GM21529 (cell line): Measurements from ENCODE around the gene CLSTN2.

Experiments used
- ATAC-seq: cut with Tn5 transposase; IDR thresholded peaks from one replicate; pipeline ENCODE4 v1.9.1; 2021; ENCODE audit not compliant: unreplicated experiment

CLSTN2 gene

DNA sequence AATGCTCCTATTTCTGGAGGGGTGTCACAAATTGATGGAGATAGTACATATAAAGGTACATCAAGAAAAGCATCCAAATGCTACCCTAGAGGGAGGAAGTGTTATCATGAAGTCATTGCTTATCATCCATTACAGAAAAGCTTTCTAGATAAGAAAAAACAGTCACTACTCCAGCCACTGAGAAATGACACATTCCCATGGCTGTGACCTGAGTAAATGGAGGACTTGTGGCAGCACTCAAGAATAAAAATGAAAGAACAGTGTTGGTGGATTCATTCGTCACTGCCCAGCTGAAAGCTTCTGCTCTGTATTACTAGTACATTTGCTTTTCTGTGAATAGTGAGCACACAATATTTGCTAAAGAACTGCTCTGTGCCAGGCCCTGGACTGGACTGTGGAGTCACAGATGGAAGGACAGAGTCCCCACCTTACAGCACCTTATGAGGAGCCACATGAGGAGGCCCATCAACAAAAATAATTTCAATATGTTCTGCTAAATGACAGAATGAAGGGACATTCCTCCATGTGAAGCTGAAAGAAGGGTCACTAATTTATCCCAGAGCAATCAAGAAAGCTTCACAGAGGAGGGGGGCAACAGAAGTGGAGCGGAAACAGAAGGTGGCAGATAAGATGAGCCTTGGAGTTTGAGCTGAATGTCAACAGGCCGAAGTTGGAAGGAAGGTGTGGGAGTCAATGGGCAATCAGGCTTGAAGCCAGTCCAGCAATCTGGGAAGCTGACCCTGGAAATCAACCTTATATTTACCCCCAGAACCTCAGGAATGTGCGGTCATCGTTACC is 399.3 kb downstream of the CLSTN2 start:
- no peak for ATAC-seq

- no peak for ATAC-seq
Observed at GRCh38 chr3:140336465-140336864, 401.5 kb downstream of the CLSTN2 start.

DNA sequence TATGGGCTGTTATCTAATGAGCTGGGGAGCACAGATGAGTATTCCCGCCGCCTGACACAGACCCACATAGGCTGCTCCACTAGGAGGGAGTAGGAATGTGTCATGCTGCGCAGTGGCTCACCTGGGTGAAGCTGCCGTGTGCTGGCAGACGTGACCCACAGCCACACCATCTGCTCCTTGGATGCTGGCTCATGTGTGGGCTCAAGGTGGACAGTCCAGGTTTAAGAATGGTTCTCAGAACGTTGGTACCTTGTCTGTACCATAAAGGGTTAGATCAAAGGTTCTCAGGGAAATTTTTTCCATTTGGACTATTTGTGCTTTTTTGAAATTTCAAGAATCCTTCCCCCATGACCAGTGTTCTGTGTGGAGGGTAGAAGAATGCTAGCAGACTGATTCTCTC is 403.9 kb downstream of the CLSTN2 start:
- no peak for ATAC-seq

DNA sequence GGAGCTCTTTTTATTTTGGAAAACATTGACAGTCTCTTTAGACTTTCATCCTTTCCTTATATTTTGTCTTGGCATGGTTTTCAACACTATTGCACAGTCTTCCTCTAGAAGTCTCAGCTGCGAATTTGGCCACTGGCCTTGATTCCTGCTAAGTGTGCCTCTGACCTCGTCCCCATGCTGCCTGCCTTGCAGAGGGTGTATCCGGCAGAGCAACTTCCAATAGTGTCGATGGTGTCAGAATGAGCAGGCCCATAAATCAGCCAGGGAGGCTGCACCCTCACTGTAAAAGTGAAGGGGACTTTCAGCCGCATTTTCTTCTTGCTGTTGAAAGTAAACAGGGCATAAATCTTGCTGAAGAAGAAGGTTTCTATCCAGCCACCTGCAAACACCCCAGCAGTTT is 406.2 kb downstream of the CLSTN2 start:
- ATAC-seq: no peak

GRCh38 chr3:140341817-140342403 is 406.9 kb downstream of the CLSTN2 start:
- no peak for ATAC-seq

GRCh38 chr3:140342668-140343067 is 407.7 kb downstream of the CLSTN2 start:
- ATAC-seq: no peak

GRCh38 chr3:140343211-140344081 is 408.5 kb downstream of the CLSTN2 start:
- ATAC-seq: no peak

DNA sequence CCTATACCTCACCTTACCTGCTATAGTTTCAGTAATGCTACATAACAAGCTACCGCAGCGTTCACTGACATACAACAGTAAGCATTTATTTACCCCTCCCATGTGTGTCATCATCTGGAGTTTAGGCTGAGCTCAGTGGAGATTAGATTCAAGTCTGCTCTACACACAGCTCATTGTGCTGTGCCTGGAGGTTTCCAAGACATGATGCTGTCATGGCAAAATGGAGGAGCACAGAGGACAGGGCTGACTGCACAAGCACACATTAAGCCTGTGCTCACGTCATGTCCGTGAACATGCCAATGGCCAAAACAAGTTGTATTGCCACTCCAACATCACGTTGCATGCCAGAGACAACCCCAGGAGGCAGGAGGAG is 409.1 kb downstream of the CLSTN2 start:
- ATAC-seq: no peak

GRCh38 chr3:140344601-140345205 is 409.7 kb downstream of the CLSTN2 start:
- no peak for ATAC-seq

GRCh38 chr3:140347151-140347550 is 412.2 kb downstream of the CLSTN2 start:
- no peak for ATAC-seq

GRCh38 chr3:140349938-140350337 is 415.0 kb downstream of the CLSTN2 start:
- ATAC-seq: no peak

DNA sequence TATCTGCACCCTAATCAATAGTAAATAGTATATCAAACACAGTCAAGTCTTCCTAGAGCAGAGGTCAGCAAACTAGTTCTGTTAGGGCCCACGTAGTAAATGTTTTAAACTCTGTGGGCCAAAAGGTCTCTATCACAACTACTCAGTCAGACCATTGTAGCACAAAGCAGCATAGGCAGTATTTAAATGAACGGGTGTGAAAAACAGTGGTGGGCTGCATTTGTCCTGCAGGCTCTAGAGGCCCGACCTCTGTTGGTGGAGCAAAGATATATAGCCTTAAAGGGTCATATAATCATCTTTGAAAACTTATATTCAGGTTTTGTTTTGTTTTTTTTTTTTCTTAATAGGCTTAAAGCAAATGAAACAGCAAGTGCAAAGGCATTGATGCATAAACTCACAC is 416.5 kb downstream of the CLSTN2 start:
- ATAC-seq: no peak

GRCh38 chr3:140355481-140355880 is 420.5 kb downstream of the CLSTN2 start:
- no peak for ATAC-seq

DNA sequence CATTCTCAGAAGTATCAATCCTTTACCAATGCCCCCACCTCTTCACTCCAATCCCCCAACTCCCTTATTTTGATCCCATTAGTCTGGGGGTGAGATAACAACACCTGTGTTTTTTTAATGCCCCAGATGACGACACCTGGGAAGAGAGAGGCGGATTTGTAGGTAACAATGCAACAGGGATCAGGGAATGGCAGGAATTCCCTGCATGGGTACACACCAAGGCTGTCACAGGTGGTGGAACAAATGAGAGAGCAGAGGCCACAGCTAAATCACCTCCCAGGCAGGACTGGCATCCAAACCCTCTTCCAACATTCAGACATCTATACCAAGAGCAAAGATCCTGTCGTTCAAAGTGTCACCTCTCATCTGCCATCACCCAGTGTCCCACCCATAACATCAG is 423.7 kb downstream of the CLSTN2 start:
- ATAC-seq: no peak

- ATAC-seq: no peak
Observed at GRCh38 chr3:140359233-140359995, 424.4 kb downstream of the CLSTN2 start.

DNA sequence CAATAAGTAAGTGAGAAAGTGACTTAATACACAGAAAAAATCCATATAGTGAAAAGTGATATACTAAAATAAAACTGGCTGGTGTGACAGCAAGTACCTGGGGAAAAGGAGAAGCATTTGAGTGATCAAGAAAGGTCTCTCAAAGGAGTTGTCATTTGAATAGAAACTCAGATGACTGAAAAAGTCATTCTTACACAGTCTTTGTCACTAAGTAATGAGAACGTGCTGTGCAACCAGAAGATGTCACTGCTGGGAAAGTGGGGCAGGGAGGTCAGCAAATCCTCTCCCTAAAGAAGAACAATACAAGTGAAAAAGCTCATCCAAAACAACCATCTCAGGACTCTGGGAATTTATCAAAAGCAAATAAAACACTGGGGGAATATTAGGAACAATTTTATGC is 425.3 kb downstream of the CLSTN2 start:
- no peak for ATAC-seq

GRCh38 chr3:140363801-140364200 is 428.8 kb downstream of the CLSTN2 start:
- no peak for ATAC-seq

- no peak for ATAC-seq
Observed at GRCh38 chr3:140365872-140366697, 431.1 kb downstream of the CLSTN2 start.

DNA sequence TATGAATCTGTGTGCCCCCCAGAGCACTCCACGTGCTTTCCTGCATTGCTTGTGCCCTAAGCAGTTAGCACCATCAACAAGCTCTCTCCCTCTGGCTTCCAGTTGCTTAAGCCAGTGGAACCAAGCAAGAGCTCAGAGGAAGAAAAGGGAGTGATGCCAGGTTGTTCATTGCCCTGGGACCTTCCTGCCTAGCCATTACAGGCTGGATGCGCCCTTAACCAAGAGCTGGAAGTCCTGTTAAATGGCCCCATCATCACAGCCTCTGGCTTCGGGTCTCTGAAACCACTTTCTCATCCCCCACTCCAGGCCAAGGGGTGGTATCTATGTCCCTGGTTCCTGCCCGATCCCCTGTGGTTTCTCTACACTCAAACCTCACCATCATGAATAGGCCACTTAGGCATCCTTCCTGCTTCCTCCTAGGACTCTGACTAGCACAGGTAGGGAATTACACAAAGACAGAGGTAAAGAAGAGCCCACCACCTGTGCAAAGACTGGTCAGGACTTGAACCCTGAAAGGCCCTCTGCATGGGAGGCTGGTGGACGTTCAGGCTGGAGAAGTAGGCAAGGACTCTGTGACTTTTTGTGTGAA is 433.3 kb downstream of the CLSTN2 start:
- ATAC-seq: no peak
